8988T (cell line): ENCODE measurements around the gene UCP3.
A peak's percentile ranks its signal among the peaks of the same experiment; 100 is the strongest.

ENCODE experiments used
- DNase-seq: peaks from one replicate; pipeline ENCODE4 v3.0.0; 2011

Gene UCP3

DNA sequence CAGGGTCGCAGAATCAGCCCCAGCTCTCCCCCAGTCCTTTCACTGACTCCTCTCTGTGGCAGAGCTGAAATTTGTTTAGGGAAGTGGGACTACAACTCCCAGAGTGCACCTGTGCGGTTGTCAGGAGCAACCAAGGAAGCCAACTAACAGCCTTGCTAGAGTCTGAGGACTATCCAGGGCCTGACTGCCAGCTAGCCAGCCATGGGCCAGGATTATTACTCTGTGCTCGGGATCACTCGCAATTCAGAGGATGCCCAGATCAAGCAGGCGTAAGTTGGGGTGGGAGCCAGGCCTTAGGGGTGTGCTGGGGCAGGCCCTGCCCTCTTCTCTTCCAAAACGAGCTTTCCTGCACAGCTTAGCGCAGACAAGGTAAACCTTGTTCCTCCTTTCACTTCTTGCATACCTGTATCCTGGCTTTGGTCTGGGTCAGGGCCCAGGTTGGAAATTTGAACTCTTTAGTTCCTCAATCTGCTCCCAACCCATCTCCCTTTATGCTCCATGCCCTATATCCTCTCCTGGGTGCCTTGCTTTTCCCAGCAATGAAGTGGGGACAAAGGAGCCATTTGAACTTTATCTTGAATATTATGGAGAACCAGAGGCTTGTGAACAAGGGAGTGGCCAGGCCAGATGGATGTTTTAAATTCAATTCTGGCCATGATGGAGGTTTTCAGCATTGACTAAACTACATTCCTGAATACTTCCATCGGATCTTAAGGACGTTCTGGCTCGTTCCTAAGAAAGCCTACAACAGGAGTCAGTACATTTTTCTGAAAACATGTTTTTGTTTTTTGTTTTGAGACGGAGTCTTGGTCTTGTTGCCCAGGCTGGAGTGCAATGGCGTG is 57.8 kb downstream of the UCP3 start, which contains the start of gene DNAJB13:
Gene DNAJB13, plus strand, starts transcription at position 158 of the 842 bp plus-strand sequence. Its CDS starts 44 bp downstream, at position 202.
- DNase-seq = peak; percentile 92
